OCI-LY3 (cell line): ENCODE data around the gene IRX3.

Experiments used
- EZH2phosphoT487 ChIP-seq: fragments of 200-600 bp; shearing (Covaris generic); IDR thresholded peaks from 2 replicates; pipeline ENCODE4 v1.6.1; 2018; ENCODE audit warnings: antibody characterized with exemption, mixed run types, low read depth
- TF ChIP-seq, protein P1 (sequence below): fragments of 200-600, 300-600 bp; sonication (generic); IDR thresholded peaks from 2 replicates; pipeline ENCODE4 v1.5.1; 2014; ENCODE audit warnings: antibody characterized with exemption, low read length, low read depth

DNA sequence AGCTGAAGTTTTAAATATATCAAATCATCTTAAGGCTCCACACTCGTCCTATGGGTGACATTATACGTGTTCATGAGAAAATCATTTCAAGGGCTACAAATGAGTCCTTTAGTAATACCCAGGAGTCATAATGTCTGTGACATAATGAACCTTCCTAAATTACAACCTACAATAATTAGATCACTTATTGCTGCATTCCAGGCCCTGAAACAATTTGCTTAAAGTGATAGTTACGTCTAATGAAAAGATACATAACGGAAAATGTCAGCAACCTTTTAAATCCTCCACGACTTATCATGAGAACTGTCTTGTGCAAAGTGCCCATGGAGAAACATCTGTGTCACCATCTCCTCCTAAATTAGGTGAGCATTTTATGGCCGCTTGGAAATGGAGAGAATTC is 43.4 kb downstream of the IRX3 start:
- TF ChIP-seq, protein P1, sequence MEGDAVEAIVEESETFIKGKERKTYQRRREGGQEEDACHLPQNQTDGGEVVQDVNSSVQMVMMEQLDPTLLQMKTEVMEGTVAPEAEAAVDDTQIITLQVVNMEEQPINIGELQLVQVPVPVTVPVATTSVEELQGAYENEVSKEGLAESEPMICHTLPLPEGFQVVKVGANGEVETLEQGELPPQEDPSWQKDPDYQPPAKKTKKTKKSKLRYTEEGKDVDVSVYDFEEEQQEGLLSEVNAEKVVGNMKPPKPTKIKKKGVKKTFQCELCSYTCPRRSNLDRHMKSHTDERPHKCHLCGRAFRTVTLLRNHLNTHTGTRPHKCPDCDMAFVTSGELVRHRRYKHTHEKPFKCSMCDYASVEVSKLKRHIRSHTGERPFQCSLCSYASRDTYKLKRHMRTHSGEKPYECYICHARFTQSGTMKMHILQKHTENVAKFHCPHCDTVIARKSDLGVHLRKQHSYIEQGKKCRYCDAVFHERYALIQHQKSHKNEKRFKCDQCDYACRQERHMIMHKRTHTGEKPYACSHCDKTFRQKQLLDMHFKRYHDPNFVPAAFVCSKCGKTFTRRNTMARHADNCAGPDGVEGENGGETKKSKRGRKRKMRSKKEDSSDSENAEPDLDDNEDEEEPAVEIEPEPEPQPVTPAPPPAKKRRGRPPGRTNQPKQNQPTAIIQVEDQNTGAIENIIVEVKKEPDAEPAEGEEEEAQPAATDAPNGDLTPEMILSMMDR = no peak
- no peak for TF ChIP-seq EZH2phosphoT487
